Measurements from ENCODE around the gene TIMD4. TPM values are rescaled to one million over a fixed set of nuclear protein-coding genes. Genes with fewer than 3 reads are reported as not detected.

Gene TIMD4
- not detected in 2 replicates for total RNA-seq

DNA sequence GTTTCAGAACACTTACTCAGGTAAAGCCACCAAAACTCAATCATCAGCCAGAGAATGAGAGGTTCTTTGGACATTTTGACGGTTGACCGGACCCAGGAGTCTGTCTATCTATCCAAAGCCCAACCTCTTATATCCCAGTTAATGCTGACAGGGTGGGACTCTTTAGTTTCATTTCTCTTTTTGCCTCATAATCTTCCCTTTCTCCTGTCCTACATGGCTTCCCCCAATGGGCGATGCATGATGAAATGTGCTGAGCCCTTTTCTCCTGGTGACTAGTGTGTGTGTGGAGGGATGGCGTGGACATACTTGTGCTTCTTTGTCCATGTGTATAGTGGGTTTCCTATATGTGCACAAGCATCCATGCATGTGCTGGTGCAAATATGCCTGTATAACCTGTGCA, at the start of gene TIMD4:
TSS of gene TIMD4 (minus strand) at position 102 of the 400 bp plus-strand sequence. CDS start at position 74, 28 bp downstream.

Other genes starting within 250 kb of the TIMD4 start
- gene PPP1R2B, start 112.9 kb downstream of the TIMD4 start, total RNA-seq, result 0.22 TPM in 1 of 2 replicates, not detected in the other
- gene HAVCR1, start 95.9 kb upstream of the TIMD4 start, total RNA-seq, result 0.11 TPM in 1 of 2 replicates, not detected in the other
- gene HAVCR2, start 145.8 kb upstream of the TIMD4 start, total RNA-seq, result 0.26 and 0.43 TPM in 2 replicates
- gene MED7, start 179.6 kb upstream of the TIMD4 start, total RNA-seq, result 12.2 and 13.2 TPM in 2 replicates
- not detected in 2 replicates for gene GARIN3, start 203.0 kb upstream of the TIMD4 start, total RNA-seq
- gene ITK, start 217.6 kb upstream of the TIMD4 start, total RNA-seq, result under 0.01 and 0.65 TPM in 2 replicates

Measured in articular chondrocyte of knee joint (primary cell).